T-cell (primary cell): ENCODE measurements around the gene LRAT. TPM values are rescaled to one million over a fixed set of nuclear protein-coding genes. Genes with fewer than 3 reads are reported as not detected.
"Not testable (repeated sequence)": the region's sequence is repeated elsewhere in the genome, so short reads cannot be mapped to it uniquely, and the experiment has no call there.

Source experiments
- ATAC-seq, 4 experiments: fragments of 200-7000 bp in 3 of 4; fragments of 150-1000 bp in 1 of 4; cut with Tn5 transposase; replicated peaks in 1 of 4; 1 replicate in 3 of 4; 2 replicates in 1 of 4; pipeline ENCODE4 v1.10.0; 2021; ENCODE audit warnings: moderate library complexity in 3 of 4, mild to moderate bottlenecking in 2 of 4, moderate number of reproducible peaks in 1 of 4
- CTCF ChIA-PET, 2 donors: fragments of 300-600 bp; sonication (Branson Sonifier 250); formaldehyde crosslinking; loops; one replicate each; lab custom pipeline; 2022; ENCODE audit warnings: antibody characterized with exemption in 2 of 2; lab: Charles Lee
- POLR2A ChIA-PET, 2 donors: fragments of 300-600 bp; sonication (Branson Sonifier 250); formaldehyde crosslinking; loops; one replicate each; lab custom pipeline; 2022; ENCODE audit warnings: antibody characterized with exemption in 2 of 2; lab: Charles Lee
- DNase-seq, 35 experiments: peaks; one replicate each; pipeline versions ENCODE4 v3.0.0 to v3.0.0-alpha.2; 2013 to 2023
- H3K27ac ChIP-seq: one replicate; pipeline ENCODE4 v1.5.1; 2013; ENCODE audit warnings: low read length
- H3K27me3 ChIP-seq, 2 experiments: replicated peaks in 1 of 2; 1 replicate in 1 of 2; 2 replicates in 1 of 2; pipeline versions ENCODE4 v1.6.1 to v1.7.0; 2013; ENCODE audit warnings: low read length in 1 of 2, mixed read lengths in 1 of 2; ENCODE audit not compliant: control insufficient read depth in 2 of 2, insufficient read depth in 2 of 2; ENCODE audit errors: extremely low read depth in 1 of 2
- H3K36me3 ChIP-seq, 2 donors: 1 replicate in 1 of 2; 2 replicates in 1 of 2; pipeline versions ENCODE4 v1.6.1 to v1.7.0; 2013; ENCODE audit warnings: low read length in 1 of 2; ENCODE audit not compliant: control insufficient read depth in 2 of 2, insufficient read depth in 1 of 2; ENCODE audit errors: extremely low read depth in 1 of 2
- H3K4me1 ChIP-seq, 2 experiments: 1 replicate in 1 of 2; 2 replicates in 1 of 2; pipeline versions ENCODE4 v1.6.1 to v1.7.0; 2013; ENCODE audit warnings: low read length in 2 of 2, mixed read lengths in 1 of 2; ENCODE audit not compliant: insufficient read depth in 2 of 2, control insufficient read depth in 1 of 2; ENCODE audit errors: extremely low read depth in 1 of 2
- H3K4me3 ChIP-seq, 2 donors: 1 replicate in 1 of 2; 2 replicates in 1 of 2; pipeline versions ENCODE4 v1.5.1 to v1.7.0; 2013; ENCODE audit warnings: mild to moderate bottlenecking in 2 of 2, low read length in 1 of 2, moderate library complexity in 1 of 2; ENCODE audit not compliant: control insufficient read depth in 1 of 2; ENCODE audit errors: extremely low read depth in 1 of 2
- H3K9me3 ChIP-seq: 2 replicates; pipeline ENCODE4 v1.7.0; 2013
- H3K27ac Mint-ChIP-seq, 2 donors: one replicate each; pipeline ENCODE4 v1.8.0; 2020 to 2021; ENCODE audit warnings: mild to moderate bottlenecking in 2 of 2, mixed read lengths in 2 of 2
- H3K27me3 Mint-ChIP-seq, 2 donors: one replicate each; pipeline ENCODE4 v1.8.0; 2021 to 2022; ENCODE audit warnings: mixed read lengths in 2 of 2
- H3K36me3 Mint-ChIP-seq: one replicate; pipeline ENCODE4 v1.8.0; 2021; ENCODE audit warnings: mixed read lengths
- H3K4me1 Mint-ChIP-seq, 3 donors: one replicate each; pipeline ENCODE4 v1.8.0; 2020 to 2022; ENCODE audit warnings: mixed read lengths in 3 of 3, mild to moderate bottlenecking in 1 of 3
- H3K4me3 Mint-ChIP-seq, 3 donors: one replicate each; pipeline ENCODE4 v1.8.0; 2020 to 2022; ENCODE audit warnings: mild to moderate bottlenecking in 3 of 3, mixed read lengths in 3 of 3, moderate library complexity in 3 of 3
- H3K9me3 Mint-ChIP-seq, 3 donors: one replicate each; pipeline ENCODE4 v1.8.0; 2020 to 2022; ENCODE audit warnings: mixed read lengths in 3 of 3
- WGBS: methylation state at CpG from one replicate; pipeline ENCODE4 v1.1.5; 2013; ENCODE audit warnings: missing lambda C conversion rate; ENCODE audit not compliant: insufficient coverage; 5-methylcytosine and 5-hydroxymethylcytosine counted together
- total RNA-seq, 35 experiments: library from RNA in 6 of 35; stranded (reverse) in 6 of 35; fragments of 120-200 nt in 1 of 35; gene quantifications; one replicate each; pipeline versions ENCODE4 v1.2.1 to v1.2.4 and lab custom pipeline; 2013 to 2026

Gene LRAT
- total RNA-seq, 5 donors from 2014 or later (not counting 1 experiment from before 2014, with no cell fraction given): not detected

DNA sequence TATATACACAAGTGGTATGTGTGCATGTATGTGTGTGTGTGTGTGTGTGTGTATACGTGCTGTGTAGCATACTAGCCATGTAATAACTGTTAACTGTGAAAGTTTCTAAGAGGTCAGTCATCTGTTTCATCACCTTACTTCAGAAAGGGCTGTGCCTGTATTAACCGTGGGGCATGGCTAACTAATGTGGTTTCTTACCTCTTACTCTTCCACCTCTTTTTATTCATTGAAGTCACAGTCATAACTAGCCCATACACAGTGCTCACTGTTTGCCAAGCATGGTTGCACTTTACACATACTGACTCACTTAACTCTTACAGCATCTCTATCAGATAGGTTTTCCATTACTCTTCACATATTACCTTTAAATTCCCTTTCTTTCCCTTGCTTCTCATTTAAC, 23.7 kb upstream of the LRAT start:
- no peak for ATAC-seq
- peaks cover 4 to 7% of the 10 kb centered on the region in 2 donors for H3K27me3 Mint-ChIP-seq
- H3K4me1 ChIP-seq: no peaks in the 10 kb centered on the region
- no peaks in the 10 kb centered on the region for H3K36me3 ChIP-seq
- no peak overlapping the region for H3K27ac ChIP-seq
- peaks cover 0 to 3% of the 10 kb centered on the region in 2 experiments for H3K27me3 ChIP-seq
- H3K36me3 Mint-ChIP-seq: no peaks in the 10 kb centered on the region
- no peak overlapping the region for H3K27ac Mint-ChIP-seq
- ChIA-PET CTCF (no interaction called here), POLR2A (no interaction called here)
- no CpG with 5 or more reads among the region's 2 CpGs for WGBS
- no peak overlapping the region for H3K4me3 ChIP-seq
- H3K9me3 ChIP-seq: no peaks in the 10 kb centered on the region
- no peak overlapping the region for H3K4me3 Mint-ChIP-seq
- no peaks in the 10 kb centered on the region for H3K9me3 Mint-ChIP-seq
- no peaks in the 10 kb centered on the region for H3K4me1 Mint-ChIP-seq
- DNase-seq: no peak

DNA sequence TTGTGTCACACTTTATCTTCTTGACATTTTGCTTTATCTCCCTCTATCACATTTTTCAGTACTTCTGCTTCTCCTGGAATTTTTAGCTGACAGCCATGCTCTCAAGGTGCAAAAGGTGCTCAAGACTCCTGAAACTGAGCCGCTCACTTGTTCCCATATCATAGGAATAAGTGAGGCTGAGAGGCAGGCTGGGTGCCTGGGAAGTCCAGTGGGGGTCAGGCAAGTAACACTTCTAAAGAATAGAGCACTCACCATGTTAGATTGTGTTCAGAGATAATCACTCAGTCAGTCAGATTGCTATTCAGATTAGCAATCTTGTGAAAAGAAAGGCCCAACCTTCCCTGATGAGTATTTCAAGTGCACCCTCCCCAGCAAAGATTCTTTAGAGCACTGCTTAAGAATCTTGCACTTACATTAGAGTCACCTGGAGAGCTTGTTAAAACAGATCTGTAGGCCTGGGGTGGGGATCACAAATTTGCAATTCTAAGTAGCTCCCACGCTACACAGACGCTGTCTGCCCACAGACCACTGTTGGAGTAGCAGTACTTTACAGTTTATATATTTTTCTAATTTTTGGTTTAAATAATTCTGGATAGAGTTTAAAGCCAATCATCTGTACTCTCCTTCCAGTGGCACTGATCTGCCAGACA, 23.1 kb upstream of the LRAT start:
- ChIA-PET POLR2A (no interaction called here), CTCF (no interaction called here)
- no CpG with 5 or more reads among the region's 3 CpGs for WGBS
- ATAC-seq (no peak), DNase-seq (no peak)
- Histone ChIP-seq H3K9me3 (no peaks in the 10 kb centered on the region), H3K27me3 (peaks cover 0 to 3% of the 10 kb centered on the region in 2 experiments), H3K4me3 (no peak overlapping the region), H3K4me1 (no peaks in the 10 kb centered on the region), H3K27ac (no peak overlapping the region), H3K36me3 (no peaks in the 10 kb centered on the region)
- Mint-ChIP-seq H3K36me3 (no peaks in the 10 kb centered on the region), H3K27me3 (peaks cover 4 to 7% of the 10 kb centered on the region in 2 donors), H3K9me3 (no peaks in the 10 kb centered on the region), H3K27ac (no peak overlapping the region), H3K4me1 (no peaks in the 10 kb centered on the region), H3K4me3 (no peak overlapping the region)

DNA sequence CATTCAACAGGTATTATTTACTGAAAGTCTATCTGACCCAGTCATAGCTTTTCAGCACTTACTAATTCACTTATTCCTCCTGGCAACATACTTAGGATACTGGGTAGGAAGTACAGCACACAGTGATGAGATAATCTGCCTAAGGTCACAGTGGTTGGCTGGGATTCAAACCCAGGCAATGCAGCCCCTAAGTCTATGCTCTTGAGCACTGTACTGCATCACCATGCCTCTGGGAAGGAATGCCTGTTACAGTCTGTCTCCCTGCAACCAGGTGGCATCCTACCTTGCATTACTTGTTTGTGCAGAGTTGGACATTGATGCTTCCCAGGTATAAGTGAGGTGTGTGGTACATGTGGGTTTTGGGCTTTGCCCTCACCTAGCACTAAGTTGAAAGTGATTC, 21.5 kb upstream of the LRAT start:
- H3K4me3 ChIP-seq: no peak overlapping the region
- H3K4me1 ChIP-seq: no peaks in the 10 kb centered on the region
- no peaks in the 10 kb centered on the region for H3K9me3 Mint-ChIP-seq
- H3K36me3 ChIP-seq: no peaks in the 10 kb centered on the region
- peaks cover 0 to 3% of the 10 kb centered on the region in 2 experiments for H3K27me3 ChIP-seq
- ChIA-PET POLR2A (no interaction called here), CTCF (no interaction called here)
- ATAC-seq (no peak), DNase-seq (no peak)
- H3K4me3 Mint-ChIP-seq: no peak overlapping the region
- H3K36me3 Mint-ChIP-seq: no peaks in the 10 kb centered on the region
- H3K27ac ChIP-seq: no peak overlapping the region
- H3K27me3 Mint-ChIP-seq: peaks cover 4 to 14% of the 10 kb centered on the region in 2 donors
- no peaks in the 10 kb centered on the region for H3K4me1 Mint-ChIP-seq
- no peaks in the 10 kb centered on the region for H3K9me3 ChIP-seq
- no peak overlapping the region for H3K27ac Mint-ChIP-seq

DNA sequence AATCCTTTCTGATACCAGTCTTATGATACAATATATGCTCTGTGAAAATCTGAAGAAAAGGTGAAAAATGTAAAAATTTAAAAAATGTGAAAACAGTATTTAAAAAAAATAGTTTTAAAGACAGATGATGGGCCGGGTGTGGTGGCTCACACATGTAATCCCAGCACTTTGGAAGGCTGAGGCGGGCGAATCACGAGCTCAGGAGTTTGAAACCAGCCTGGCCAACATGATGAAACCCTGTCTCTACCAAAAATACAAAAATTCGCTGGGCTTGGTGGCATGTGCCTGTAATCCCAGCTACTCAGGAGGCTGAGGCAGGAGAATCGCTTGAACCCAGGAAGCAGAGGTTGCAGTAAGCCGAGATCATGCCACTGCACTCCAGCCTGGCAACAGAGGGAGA, 20.2 kb upstream of the LRAT start:
- H3K27ac ChIP-seq, DNase-seq, H3K27ac Mint-ChIP-seq, H3K27me3 ChIP-seq, CTCF ChIA-PET, H3K36me3 Mint-ChIP-seq, H3K4me1 Mint-ChIP-seq, POLR2A ChIA-PET, H3K4me3 Mint-ChIP-seq, H3K36me3 ChIP-seq, ATAC-seq, H3K9me3 ChIP-seq, H3K9me3 Mint-ChIP-seq, H3K4me1 ChIP-seq, H3K4me3 ChIP-seq: not testable (repeated sequence)
- H3K27me3 Mint-ChIP-seq: peaks cover 9 to 18% of the 10 kb centered on the region in 2 donors
- 78% methylated on average over 5 of the region's 7 CpGs for WGBS

DNA sequence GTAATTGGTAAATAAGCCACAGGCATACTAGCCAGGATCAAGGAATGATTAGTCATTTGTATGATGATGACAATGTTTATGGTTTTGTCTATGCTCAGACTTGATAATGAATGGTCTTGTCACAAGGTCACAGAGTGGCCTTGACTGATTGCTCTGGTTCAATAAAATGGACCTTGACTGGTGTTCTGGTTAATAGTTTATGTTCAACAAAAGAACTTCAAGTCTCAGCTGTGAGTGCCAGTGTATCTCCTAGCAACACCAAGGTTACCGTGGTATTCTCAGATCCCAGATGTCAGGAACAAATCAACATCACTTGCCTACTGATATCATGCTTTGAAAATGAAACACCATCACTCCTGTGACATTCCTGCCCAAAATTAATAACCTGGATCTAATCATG, 16.3 kb upstream of the LRAT start:
- Histone ChIP-seq H3K4me3 (no peak overlapping the region), H3K27ac (no peak overlapping the region), H3K4me1 (no peaks in the 10 kb centered on the region), H3K36me3 (no peaks in the 10 kb centered on the region), H3K27me3 (peaks cover 0 to 3% of the 10 kb centered on the region in 2 experiments), H3K9me3 (no peaks in the 10 kb centered on the region)
- no peaks in the 10 kb centered on the region for H3K36me3 Mint-ChIP-seq
- H3K4me3 Mint-ChIP-seq: no peak overlapping the region
- H3K27ac Mint-ChIP-seq: no peak overlapping the region
- ATAC-seq: no peak
- H3K4me1 Mint-ChIP-seq: no peaks in the 10 kb centered on the region
- 86% methylated on average over 1 of the region's 1 CpG for WGBS
- H3K27me3 Mint-ChIP-seq: peaks cover 11 to 18% of the 10 kb centered on the region in 2 donors
- no peak for DNase-seq
- H3K9me3 Mint-ChIP-seq: no peaks in the 10 kb centered on the region
- CTCF ChIA-PET: no interaction called here
- POLR2A ChIA-PET: no interaction called here

DNA sequence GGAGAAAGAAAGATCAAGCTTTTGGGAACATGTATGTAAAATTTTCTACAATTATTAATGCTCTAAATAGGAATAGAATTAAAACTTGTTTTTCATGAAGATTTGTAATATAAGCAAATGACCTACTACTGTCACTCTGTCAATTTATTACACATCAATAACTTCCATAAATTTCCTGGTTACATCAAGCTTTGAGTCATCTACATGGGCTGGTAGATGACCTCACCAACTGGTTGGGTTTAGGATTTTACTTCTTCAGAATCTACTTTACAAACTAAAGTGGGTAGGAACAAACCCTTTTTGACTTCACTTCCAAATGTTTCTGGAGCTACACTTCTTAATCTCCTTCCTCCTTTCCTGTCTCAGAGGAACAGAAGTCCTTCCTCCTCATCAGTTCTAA, 12.0 kb upstream of the LRAT start:
- Histone ChIP-seq H3K4me3 (no peak overlapping the region), H3K4me1 (no peaks in the 10 kb centered on the region), H3K36me3 (no peaks in the 10 kb centered on the region), H3K9me3 (no peaks in the 10 kb centered on the region), H3K27me3 (peaks cover 0 to 4% of the 10 kb centered on the region in 2 experiments), H3K27ac (no peak overlapping the region)
- Mint-ChIP-seq H3K36me3 (no peaks in the 10 kb centered on the region), H3K27me3 (peaks cover 20 to 28% of the 10 kb centered on the region in 2 donors), H3K4me3 (no peak overlapping the region), H3K9me3 (no peaks in the 10 kb centered on the region), H3K27ac (no peak overlapping the region), H3K4me1 (no peaks in the 10 kb centered on the region)
- POLR2A ChIA-PET: interaction anchor here in 1 of 2 donors (0.5 kb wide), 1 partner anchor 22 kb away, joined by 3 read pairs; no protein-coding TSS in a partner anchor
- ATAC-seq (no peak), DNase-seq (no peak)
- CTCF ChIA-PET: no interaction called here

DNA sequence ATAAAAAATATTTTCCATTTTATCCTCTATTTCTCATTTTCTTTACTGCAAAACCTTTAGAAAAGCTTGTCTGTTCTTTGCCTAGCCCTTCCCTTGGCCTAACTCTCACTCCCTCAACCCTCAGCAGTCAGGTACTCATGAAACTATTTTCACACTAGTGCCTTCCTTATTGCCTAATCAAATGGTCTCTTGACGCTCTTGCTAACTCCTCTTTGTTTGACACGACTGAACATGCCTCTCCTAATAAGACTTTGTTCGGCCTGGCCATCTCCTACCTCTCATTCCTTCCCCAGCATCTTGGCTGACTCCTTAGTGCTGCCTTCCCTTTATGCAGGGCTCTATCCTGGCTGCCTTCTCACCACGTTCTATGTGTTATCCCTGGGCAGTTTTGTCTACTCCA, 11.1 kb upstream of the LRAT start:
- CTCF ChIA-PET: no interaction called here
- H3K27me3 Mint-ChIP-seq: peaks cover 19 to 27% of the 10 kb centered on the region in 2 donors

More for the DNA sequence above, 11.1 kb upstream of the LRAT start:
- no peaks in the 10 kb centered on the region for H3K36me3 ChIP-seq
- H3K4me3 Mint-ChIP-seq: no peak overlapping the region
- WGBS: 81% methylated on average over 4 of the region's 4 CpGs
- H3K9me3 Mint-ChIP-seq: no peaks in the 10 kb centered on the region
- DNase-seq (no peak), ATAC-seq (no peak)
- H3K4me1 Mint-ChIP-seq: no peaks in the 10 kb centered on the region
- H3K4me1 ChIP-seq: no peaks in the 10 kb centered on the region
- H3K9me3 ChIP-seq: no peaks in the 10 kb centered on the region
- no peak overlapping the region for H3K27ac Mint-ChIP-seq
- no peak overlapping the region for H3K27ac ChIP-seq
- no peaks in the 10 kb centered on the region for H3K36me3 Mint-ChIP-seq
- H3K4me3 ChIP-seq: no peak overlapping the region
- H3K27me3 ChIP-seq: peaks cover 0 to 4% of the 10 kb centered on the region in 2 experiments
- POLR2A ChIA-PET: no interaction called here
